DND-41 (cell line): ENCODE data around the gene DZANK1.

Experiments
- ATAC-seq: fragments of 200-7000 bp; cut with Tn5 transposase; 3 replicates; pipeline ENCODE4 v1.9.1; 2021; ENCODE audit warnings: low read depth; ENCODE audit not compliant: insufficient read depth
- DNase-seq: peaks from one replicate; pipeline ENCODE4 v3.0.0-alpha.2; 2020
- H2AFZ ChIP-seq: 2 replicates; pipeline ENCODE4 v1.6.0; 2012; ENCODE audit warnings: low read depth, low read length
- H3K27ac ChIP-seq: 2 replicates; pipeline ENCODE4 v1.5.1; 2012; ENCODE audit warnings: low read length, inconsistent platforms
- H3K27me3 ChIP-seq: fragments of 200-600 bp; sonication (generic); 2 replicates; pipeline ENCODE4 v1.6.0; 2012; ENCODE audit warnings: low read length, mild to moderate bottlenecking, inconsistent platforms; ENCODE audit not compliant: insufficient read depth, poor library complexity
- H3K36me3 ChIP-seq: 2 replicates; pipeline ENCODE4 v1.5.1; 2012; ENCODE audit warnings: low read length, inconsistent platforms; ENCODE audit not compliant: insufficient read depth
- H3K4me1 ChIP-seq: 2 replicates; pipeline ENCODE4 v1.5.1; 2012; ENCODE audit warnings: mild to moderate bottlenecking, low read length; ENCODE audit not compliant: insufficient read depth
- H3K4me2 ChIP-seq: 2 replicates; pipeline ENCODE4 v1.6.0; 2012; ENCODE audit warnings: mild to moderate bottlenecking, moderate library complexity, low read length, inconsistent platforms; ENCODE audit not compliant: insufficient read depth
- H3K4me3 ChIP-seq, 2 experiments: fragments of 200-600 bp in 1 of 2; shearing (Covaris generic) in 1 of 2; 2 replicates each; pipeline ENCODE4 v1.5.1; 2012 to 2016; ENCODE audit warnings: inconsistent platforms in 2 of 2, low read length in 2 of 2, mild to moderate bottlenecking in 2 of 2, low read depth in 1 of 2, moderate library complexity in 1 of 2
- H3K79me2 ChIP-seq: 2 replicates; pipeline ENCODE4 v1.6.0; 2012; ENCODE audit warnings: low read length, inconsistent platforms; ENCODE audit not compliant: insufficient read depth
- H3K9ac ChIP-seq: 2 replicates; pipeline ENCODE4 v1.6.0; 2012; ENCODE audit warnings: low read depth, mild to moderate bottlenecking, inconsistent platforms, low read length, moderate library complexity
- H3K9me3 ChIP-seq: 2 replicates; pipeline ENCODE4 v1.5.1; 2012; ENCODE audit warnings: low read length, moderate library complexity, mild to moderate bottlenecking, inconsistent platforms; ENCODE audit not compliant: insufficient read depth, severe bottlenecking
- H4K20me1 ChIP-seq: 2 replicates; pipeline ENCODE4 v1.6.0; 2012; ENCODE audit warnings: low read length; ENCODE audit not compliant: insufficient read depth
- CTCF ChIP-seq: IDR thresholded peaks from 2 replicates; pipeline ENCODE4 v1.5.1; 2012; ENCODE audit warnings: borderline replicate concordance, low read length, moderate library complexity, mild to moderate bottlenecking; ENCODE audit not compliant: poor library complexity, severe bottlenecking; ENCODE audit errors: extremely low read depth
- EZH2 ChIP-seq: IDR thresholded peaks from 3 replicates; pipeline ENCODE4 v1.6.1; 2012; ENCODE audit warnings: borderline replicate concordance, low read depth, mild to moderate bottlenecking, moderate library complexity, low read length, inconsistent platforms; ENCODE audit not compliant: severe bottlenecking

The DZANK1 gene

GRCh38 chr20:18440403-18440802, 26.4 kb downstream of the DZANK1 start:
- no peaks in the 10 kb centered on the region for H3K36me3 ChIP-seq
- no peak for TF ChIP-seq EZH2
- no peak for TF ChIP-seq CTCF
- H3K27ac ChIP-seq: no peak overlapping the region
- no peak overlapping the region for H3K9ac ChIP-seq
- H3K9me3 ChIP-seq: no peaks in the 10 kb centered on the region
- ATAC-seq (no peak), DNase-seq (no peak)
- no peaks in the 10 kb centered on the region for H3K27me3 ChIP-seq
- H3K4me2 ChIP-seq: no peak overlapping the region
- no peaks in the 10 kb centered on the region for H3K4me1 ChIP-seq
- H2AFZ ChIP-seq: no peak overlapping the region
- H3K4me3 ChIP-seq: no peak overlapping the region
- H4K20me1 ChIP-seq: no peaks in the 10 kb centered on the region
- no peaks in the 10 kb centered on the region for H3K79me2 ChIP-seq

GRCh38 chr20:18436847-18437246, 30.0 kb downstream of the DZANK1 start:
- Histone ChIP-seq H3K4me2 (no peak overlapping the region), H4K20me1 (no peaks in the 10 kb centered on the region), H3K36me3 (no peaks in the 10 kb centered on the region), H3K9ac (no peak overlapping the region), H3K27ac (no peak overlapping the region), H3K27me3 (no peaks in the 10 kb centered on the region), H2AFZ (no peak overlapping the region), H3K4me3 (no peak overlapping the region), H3K79me2 (no peaks in the 10 kb centered on the region), H3K4me1 (no peaks in the 10 kb centered on the region), H3K9me3 (no peaks in the 10 kb centered on the region)
- DNase-seq (no peak), ATAC-seq (no peak)
- TF ChIP-seq EZH2: no peak
- no peak for TF ChIP-seq CTCF

GRCh38 chr20:18431206-18431605, 35.6 kb downstream of the DZANK1 start:
- no peaks in the 10 kb centered on the region for H3K4me1 ChIP-seq
- H3K27ac ChIP-seq: no peak overlapping the region
- H3K9me3 ChIP-seq: no peaks in the 10 kb centered on the region
- no peak overlapping the region for H3K4me3 ChIP-seq
- no peak for TF ChIP-seq EZH2
- no peak for TF ChIP-seq CTCF
- H3K9ac ChIP-seq: no peak overlapping the region
- H3K79me2 ChIP-seq: no peaks in the 10 kb centered on the region
- H3K27me3 ChIP-seq: no peaks in the 10 kb centered on the region
- ATAC-seq: no peak
- H4K20me1 ChIP-seq: no peaks in the 10 kb centered on the region
- H3K36me3 ChIP-seq: no peaks in the 10 kb centered on the region
- H2AFZ ChIP-seq: no peak overlapping the region
- no peak overlapping the region for H3K4me2 ChIP-seq
- no peak for DNase-seq
